ENCODE measurements around the gene TRIM65. TPM values are rescaled to one million over a fixed set of nuclear protein-coding genes. Genes with fewer than 3 reads are reported as not detected.

The TRIM65 gene
- polyA plus RNA-seq (1.5 and 1.7 TPM in 2 replicates), polyA minus RNA-seq (0.73 and 0.93 TPM in 2 replicates)

GRCh38 chr17:75896415-75897159 lies at the start of gene TRIM65:
Gene TRIM65, minus strand, starts transcription at chr17:75896951. Its CDS starts 14 bp downstream, at chr17:75896937.
- Histone ChIP-seq H3K9me2 (ENCODE audit: insufficient read depth, low read length) (no peaks in the 10 kb centered on the region), H3K9ac (ENCODE audit: low read length) (no peak within 1 kb of the TSS), H3K4me3 (ENCODE audit: low read length) (peak within 1 kb of the TSS; percentile 47), H3K4me2 (ENCODE audit: low read length) (no peak within 1 kb of the TSS), H3K27me3 (ENCODE audit: insufficient read depth, low read depth, low read length) (no peaks in the 10 kb centered on the region), H3K79me2 (replicated peaks; ENCODE audit: insufficient read depth, low read length) (no peaks in the 10 kb centered on the region), H3K36me3 (ENCODE audit: insufficient read depth, low read length) (no peaks in the 10 kb centered on the region), H4K20me1 (ENCODE audit: insufficient read depth) (no peaks in the 10 kb centered on the region), H2AFZ (ENCODE audit: low read depth, low read length) (no peak within 1 kb of the TSS), H3K9me3 (ENCODE audit: low read length) (no peaks in the 10 kb centered on the region), H3K27ac (ENCODE audit: low read length) (no peak within 1 kb of the TSS), H3F3A (ENCODE audit: insufficient read depth, low read length, poor library complexity, severe bottlenecking) (no peaks in the 10 kb centered on the region)
- no peak for TF ChIP-seq EZH2 (IDR thresholded peaks at IDR 0.05; ENCODE audit: borderline replicate concordance, insufficient read depth, low read length, poor library complexity, severe bottlenecking)
- TF ChIP-seq REST (IDR thresholded peaks at IDR 0.05; ENCODE audit: borderline replicate concordance): no peak
- no peak for TF ChIP-seq TAF1 (IDR thresholded peaks at IDR 0.05; ENCODE audit: low read depth)
- TF ChIP-seq EP300 (conservative IDR thresholded peaks at IDR 0.05; ENCODE audit: poor library complexity, severe bottlenecking): no peak
- peak; percentile 49 for TF ChIP-seq CTCF (IDR thresholded peaks at IDR 0.05; ENCODE audit: poor library complexity, severe bottlenecking)
- peak; percentile 35 for TF ChIP-seq MXI1 (conservative IDR thresholded peaks at IDR 0.05; ENCODE audit: poor library complexity, severe bottlenecking)
- TF ChIP-seq RAD21 (conservative IDR thresholded peaks at IDR 0.05): no peak
- no peak for TF ChIP-seq POLR2AphosphoS5 (IDR thresholded peaks at IDR 0.05)
- no peak for TF ChIP-seq SMC3 (conservative IDR thresholded peaks at IDR 0.05; ENCODE audit: poor library complexity)

GRCh38 chr17:75945211-75945610 lies 48.5 kb upstream of the TRIM65 start:
- Histone ChIP-seq H3K36me3 (ENCODE audit: insufficient read depth, low read length) (peaks cover 17% of the 10 kb centered on the region), H3K27ac (ENCODE audit: low read length) (no peak overlapping the region), H3K4me2 (ENCODE audit: low read length) (no peak overlapping the region), H4K20me1 (ENCODE audit: insufficient read depth) (no peaks in the 10 kb centered on the region), H3K27me3 (ENCODE audit: insufficient read depth, low read depth, low read length) (no peaks in the 10 kb centered on the region), H3K9me3 (ENCODE audit: low read length) (no peaks in the 10 kb centered on the region), H2AFZ (ENCODE audit: low read depth, low read length) (no peak overlapping the region), H3K79me2 (replicated peaks; ENCODE audit: insufficient read depth, low read length) (no peaks in the 10 kb centered on the region), H3K9ac (ENCODE audit: low read length) (no peak overlapping the region), H3K4me3 (ENCODE audit: low read length) (no peak overlapping the region), H3K9me2 (ENCODE audit: insufficient read depth, low read length) (no peaks in the 10 kb centered on the region), H3F3A (ENCODE audit: insufficient read depth, low read length, poor library complexity, severe bottlenecking) (no peaks in the 10 kb centered on the region)
- TF ChIP-seq EP300 (conservative IDR thresholded peaks at IDR 0.05; ENCODE audit: poor library complexity, severe bottlenecking): no peak
- no peak for TF ChIP-seq MXI1 (conservative IDR thresholded peaks at IDR 0.05; ENCODE audit: poor library complexity, severe bottlenecking)
- TF ChIP-seq RAD21 (conservative IDR thresholded peaks at IDR 0.05): no peak
- TF ChIP-seq CTCF (IDR thresholded peaks at IDR 0.05; ENCODE audit: poor library complexity, severe bottlenecking): no peak
- TF ChIP-seq EZH2 (IDR thresholded peaks at IDR 0.05; ENCODE audit: borderline replicate concordance, insufficient read depth, low read length, poor library complexity, severe bottlenecking): no peak
- TF ChIP-seq TAF1 (IDR thresholded peaks at IDR 0.05; ENCODE audit: low read depth): no peak
- no peak for TF ChIP-seq SMC3 (conservative IDR thresholded peaks at IDR 0.05; ENCODE audit: poor library complexity)
- TF ChIP-seq REST (IDR thresholded peaks at IDR 0.05; ENCODE audit: borderline replicate concordance): no peak
- TF ChIP-seq POLR2AphosphoS5 (IDR thresholded peaks at IDR 0.05): no peak

Data from neural cell (in vitro differentiated cells).